ENCODE results near the gene HSD17B4. TPM values are rescaled to one million over a fixed set of nuclear protein-coding genes. Genes with fewer than 3 reads are reported as not detected.
"Not testable (repeated sequence)": the region's sequence is repeated elsewhere in the genome, so short reads cannot be mapped to it uniquely, and the experiment has no call there.

The HSD17B4 gene
- polyA plus RNA-seq, 6 donors from 2014 or later = 118 to 195 (median 128) TPM

- Mint-ChIP-seq H3K27me3 (no peaks in the 10 kb centered on the region), H3K4me3 (peak overlapping the region in 2 of 8 donors; percentile 13 to 41), H3K4me1 (peaks cover 34 to 53% (median 47%) of the 10 kb centered on the region in 3 donors), H3K36me3 (peaks cover 34 to 59% of the 10 kb centered on the region in 2 donors), H3K27ac (peak overlapping the region in 4 of 6 donors; percentile 70 to 94 (median 84)), H3K9me3 (peaks cover 7 to 38% (median 27%) of the 10 kb centered on the region in 7 donors)
- ATAC-seq (ENCODE audit: low read depth in 2 of 2) = peak; percentile 88 to 93
- peak; percentile 25 for DNase-seq
These were observed 17.9 kb downstream of the HSD17B4 start for GRCh38 chr5:119470105-119470763.

- peaks cover 4 to 37% (median 24%) of the 10 kb centered on the region in 7 donors for H3K9me3 Mint-ChIP-seq
- H3K4me3 Mint-ChIP-seq = peak overlapping the region in 3 of 8 donors; percentile 15 to 41 (median 35)
- peaks cover 30 to 58% of the 10 kb centered on the region in 2 donors for H3K36me3 Mint-ChIP-seq
- no peaks in the 10 kb centered on the region for H3K27me3 Mint-ChIP-seq
- H3K27ac Mint-ChIP-seq = peak overlapping the region in 5 of 6 donors; percentile 49 to 94 (median 70)
- H3K4me1 Mint-ChIP-seq = peaks cover 29 to 45% (median 40%) of the 10 kb centered on the region in 3 donors
- ATAC-seq (ENCODE audit: low read depth in 2 of 2) (no peak), DNase-seq (no peak)
These were observed 18.7 kb downstream of the HSD17B4 start for GRCh38 chr5:119470851-119471451.

- H3K4me1 Mint-ChIP-seq = peaks cover 16 to 29% (median 27%) of the 10 kb centered on the region in 3 donors
- no peak for DNase-seq
- peaks cover 0 to 23% (median 17%) of the 10 kb centered on the region in 7 donors for H3K9me3 Mint-ChIP-seq
- H3K27me3 Mint-ChIP-seq = no peaks in the 10 kb centered on the region
- H3K4me3 Mint-ChIP-seq = no peak overlapping the region
- peaks cover 33 to 40% of the 10 kb centered on the region in 2 donors for H3K36me3 Mint-ChIP-seq
- H3K27ac Mint-ChIP-seq = peak overlapping the region in 2 of 6 donors; percentile 49 to 54
- ATAC-seq (ENCODE audit: low read depth in 2 of 2) = no peak
These were observed 20.9 kb downstream of the HSD17B4 start for GRCh38 chr5:119473241-119473640.

GRCh38 chr5:119476341-119476740 is 24.0 kb downstream of the HSD17B4 start:
- ATAC-seq (ENCODE audit: low read depth in 2 of 2) = no peak
- Mint-ChIP-seq H3K4me1 (peaks cover 0 to 10% (median 8%) of the 10 kb centered on the region in 3 donors), H3K9me3 (no peaks in the 10 kb centered on the region), H3K36me3 (peaks cover 36 to 47% of the 10 kb centered on the region in 2 donors), H3K27me3 (no peaks in the 10 kb centered on the region), H3K4me3 (no peak overlapping the region), H3K27ac (no peak overlapping the region)
- DNase-seq = no peak

GRCh38 chr5:119478781-119479180 is 26.5 kb downstream of the HSD17B4 start:
- Mint-ChIP-seq H3K36me3 (peaks cover 52 to 56% of the 10 kb centered on the region in 2 donors), H3K27ac (no peak overlapping the region), H3K4me1 (peaks cover 0 to 5% (median 1%) of the 10 kb centered on the region in 3 donors), H3K9me3 (no peaks in the 10 kb centered on the region), H3K4me3 (no peak overlapping the region), H3K27me3 (no peaks in the 10 kb centered on the region)
- ATAC-seq (ENCODE audit: low read depth in 2 of 2) = no peak
- DNase-seq = no peak

- H3K9me3 Mint-ChIP-seq; H3K4me3 Mint-ChIP-seq; DNase-seq; H3K4me1 Mint-ChIP-seq; H3K27ac Mint-ChIP-seq; H3K27me3 Mint-ChIP-seq; ATAC-seq (ENCODE audit: low read depth in 2 of 2): not testable (repeated sequence)
- peaks cover 56 to 57% of the 10 kb centered on the region in 2 donors for H3K36me3 Mint-ChIP-seq
These were observed 28.3 kb downstream of the HSD17B4 start for GRCh38 chr5:119480629-119481028.

GRCh38 chr5:119483155-119483554 is 30.9 kb downstream of the HSD17B4 start:
- Mint-ChIP-seq H3K4me1 (peaks cover 0 to 8% (median 0%) of the 10 kb centered on the region in 3 donors), H3K9me3 (no peaks in the 10 kb centered on the region), H3K36me3 (peaks cover 43 to 53% of the 10 kb centered on the region in 2 donors), H3K4me3 (no peak overlapping the region), H3K27me3 (no peaks in the 10 kb centered on the region), H3K27ac (peak overlapping the region in 2 of 6 donors; percentile 36 to 43)
- ATAC-seq (ENCODE audit: low read depth in 2 of 2) = no peak
- no peak for DNase-seq

- ATAC-seq (ENCODE audit: low read depth in 2 of 2) = no peak
- Mint-ChIP-seq H3K4me3 (no peak overlapping the region), H3K4me1 (peaks cover 0 to 8% (median 0%) of the 10 kb centered on the region in 3 donors), H3K27me3 (no peaks in the 10 kb centered on the region), H3K9me3 (no peaks in the 10 kb centered on the region), H3K36me3 (peaks cover 34 to 50% of the 10 kb centered on the region in 2 donors), H3K27ac (no peak overlapping the region)
- no peak for DNase-seq
These were observed 32.6 kb downstream of the HSD17B4 start for GRCh38 chr5:119484884-119485283.

- H3K9me3 Mint-ChIP-seq = peaks cover 0 to 29% (median 22%) of the 10 kb centered on the region in 7 donors
- no peak for DNase-seq
- peak overlapping the region in 2 of 6 donors; percentile 42 to 77 for H3K27ac Mint-ChIP-seq
- H3K27me3 Mint-ChIP-seq = no peaks in the 10 kb centered on the region
- H3K4me3 Mint-ChIP-seq = no peak overlapping the region
- peaks cover 55 to 58% of the 10 kb centered on the region in 2 donors for H3K36me3 Mint-ChIP-seq
- peaks cover 0 to 8% (median 0%) of the 10 kb centered on the region in 3 donors for H3K4me1 Mint-ChIP-seq
- no peak for ATAC-seq (ENCODE audit: low read depth in 2 of 2)
These were observed 49.4 kb downstream of the HSD17B4 start for GRCh38 chr5:119501671-119502179.

GRCh38 chr5:119503939-119504338 is 51.6 kb downstream of the HSD17B4 start:
- H3K36me3 Mint-ChIP-seq = peaks cover 58 to 65% of the 10 kb centered on the region in 2 donors

GRCh38 chr5:119512277-119512676 is 60.0 kb downstream of the HSD17B4 start:
- peak overlapping the region in 1 of 6 donors; percentile 1 for H3K27ac Mint-ChIP-seq
- peaks cover 0 to 3% (median 0%) of the 10 kb centered on the region in 3 donors for H3K4me1 Mint-ChIP-seq
- ATAC-seq (ENCODE audit: low read depth in 2 of 2) (no peak), DNase-seq (no peak)
- H3K9me3 Mint-ChIP-seq = peaks cover 0 to 14% (median 4%) of the 10 kb centered on the region in 7 donors
- H3K27me3 Mint-ChIP-seq = no peaks in the 10 kb centered on the region
- H3K36me3 Mint-ChIP-seq = peaks cover 46 to 55% of the 10 kb centered on the region in 2 donors
- H3K4me3 Mint-ChIP-seq = no peak overlapping the region

More at GRCh38 chr5:119503939-119504338, 51.6 kb downstream of the HSD17B4 start:
- H3K27me3 Mint-ChIP-seq; H3K4me3 Mint-ChIP-seq; H3K4me1 Mint-ChIP-seq; ATAC-seq (ENCODE audit: low read depth in 2 of 2); DNase-seq; H3K27ac Mint-ChIP-seq: not testable (repeated sequence)
- peaks cover 0 to 29% (median 22%) of the 10 kb centered on the region in 7 donors for H3K9me3 Mint-ChIP-seq

GRCh38 chr5:119515192-119515591 is 62.9 kb downstream of the HSD17B4 start:
- H3K4me1 Mint-ChIP-seq = peaks cover 0 to 3% (median 0%) of the 10 kb centered on the region in 3 donors
- H3K27ac Mint-ChIP-seq = no peak overlapping the region
- DNase-seq (no peak), ATAC-seq (ENCODE audit: low read depth in 2 of 2) (no peak)
- no peaks in the 10 kb centered on the region for H3K27me3 Mint-ChIP-seq
- H3K4me3 Mint-ChIP-seq = no peak overlapping the region
- H3K36me3 Mint-ChIP-seq = peaks cover 40 to 54% of the 10 kb centered on the region in 2 donors
- peaks cover 0 to 14% (median 4%) of the 10 kb centered on the region in 7 donors for H3K9me3 Mint-ChIP-seq

- not testable (repeated sequence) for ATAC-seq (ENCODE audit: low read depth in 2 of 2); H3K9me3 Mint-ChIP-seq; H3K4me1 Mint-ChIP-seq; DNase-seq; H3K4me3 Mint-ChIP-seq; H3K27ac Mint-ChIP-seq; H3K27me3 Mint-ChIP-seq
- H3K36me3 Mint-ChIP-seq = peaks cover 36 to 53% of the 10 kb centered on the region in 2 donors
These were observed 64.8 kb downstream of the HSD17B4 start for GRCh38 chr5:119517115-119517514.

Data from naive B cell (primary cell).